ENCODE results near the gene ARMC8.

ARMC8 gene

GRCh38 chr3:138281561-138281960 lies 94.5 kb downstream of the ARMC8 start:
- no peak for TF ChIP-seq REST (IDR thresholded peaks at IDR 0.05; ENCODE audit: insufficient read depth in 1 of 2, low read depth in 2 of 2, low read length in 2 of 2)
- no peak for TF ChIP-seq SIN3A (IDR thresholded peaks at IDR 0.05; ENCODE audit: borderline replicate concordance, insufficient read depth, low read length)
- TF ChIP-seq POLR2AphosphoS5 (IDR thresholded peaks at IDR 0.05; ENCODE audit: low read depth, low read length) = no peak
- TF ChIP-seq TAF1 (IDR thresholded peaks at IDR 0.05; ENCODE audit: borderline replicate concordance, insufficient read depth, low read length) = no peak
- TF ChIP-seq FOXP2 (optimal IDR thresholded peaks at IDR 0.05; ENCODE audit: borderline replicate concordance, extremely low read depth, extremely low read length, insufficient read depth) = no peak

GRCh38 chr3:138282836-138283235 lies 95.7 kb downstream of the ARMC8 start:
- no peak for TF ChIP-seq TAF1 (IDR thresholded peaks at IDR 0.05; ENCODE audit: borderline replicate concordance, insufficient read depth, low read length)
- no peak for TF ChIP-seq FOXP2 (optimal IDR thresholded peaks at IDR 0.05; ENCODE audit: borderline replicate concordance, extremely low read depth, extremely low read length, insufficient read depth)
- TF ChIP-seq REST (IDR thresholded peaks at IDR 0.05; ENCODE audit: insufficient read depth in 1 of 2, low read depth in 2 of 2, low read length in 2 of 2) = no peak
- TF ChIP-seq POLR2AphosphoS5 (IDR thresholded peaks at IDR 0.05; ENCODE audit: low read depth, low read length) = no peak
- TF ChIP-seq SIN3A (IDR thresholded peaks at IDR 0.05; ENCODE audit: borderline replicate concordance, insufficient read depth, low read length) = no peak

- TF ChIP-seq TAF1 (IDR thresholded peaks at IDR 0.05; ENCODE audit: borderline replicate concordance, insufficient read depth, low read length) (no peak), REST (IDR thresholded peaks at IDR 0.05; ENCODE audit: insufficient read depth in 1 of 2, low read depth in 2 of 2, low read length in 2 of 2) (no peak), SIN3A (IDR thresholded peaks at IDR 0.05; ENCODE audit: borderline replicate concordance, insufficient read depth, low read length) (no peak), FOXP2 (optimal IDR thresholded peaks at IDR 0.05; ENCODE audit: borderline replicate concordance, extremely low read depth, extremely low read length, insufficient read depth) (no peak), POLR2AphosphoS5 (IDR thresholded peaks at IDR 0.05; ENCODE audit: low read depth, low read length) (no peak)
Measured at GRCh38 chr3:138284079-138284478, 97.0 kb downstream of the ARMC8 start.

GRCh38 chr3:138284957-138285477 lies 97.9 kb downstream of the ARMC8 start:
- no peak for TF ChIP-seq TAF1 (IDR thresholded peaks at IDR 0.05; ENCODE audit: borderline replicate concordance, insufficient read depth, low read length)

GRCh38 chr3:138289260-138289659 lies 102.2 kb downstream of the ARMC8 start:
- TF ChIP-seq POLR2AphosphoS5 (IDR thresholded peaks at IDR 0.05; ENCODE audit: low read depth, low read length) (no peak), FOXP2 (optimal IDR thresholded peaks at IDR 0.05; ENCODE audit: borderline replicate concordance, extremely low read depth, extremely low read length, insufficient read depth) (no peak), SIN3A (IDR thresholded peaks at IDR 0.05; ENCODE audit: borderline replicate concordance, insufficient read depth, low read length) (no peak), TAF1 (IDR thresholded peaks at IDR 0.05; ENCODE audit: borderline replicate concordance, insufficient read depth, low read length) (no peak), REST (IDR thresholded peaks at IDR 0.05; ENCODE audit: insufficient read depth in 1 of 2, low read depth in 2 of 2, low read length in 2 of 2) (no peak)

Data from PFSK-1 (cell line).